Measurements from ENCODE around the gene TSTD1.

GRCh38 chr1:161069241-161069640, 30.5 kb upstream of the TSTD1 start:
- TF ChIP-seq TCF7L2 (IDR thresholded peaks at IDR 0.05; ENCODE audit: low read depth, low read length) (no peak), CTCF (IDR thresholded peaks at IDR 0.05) (no peak), REST (IDR thresholded peaks at IDR 0.05; ENCODE audit: insufficient read depth in 1 of 2, low read depth in 2 of 2, low read length in 1 of 2) (no peak)
